ENCODE data around the gene SLC40A1.

DNA sequence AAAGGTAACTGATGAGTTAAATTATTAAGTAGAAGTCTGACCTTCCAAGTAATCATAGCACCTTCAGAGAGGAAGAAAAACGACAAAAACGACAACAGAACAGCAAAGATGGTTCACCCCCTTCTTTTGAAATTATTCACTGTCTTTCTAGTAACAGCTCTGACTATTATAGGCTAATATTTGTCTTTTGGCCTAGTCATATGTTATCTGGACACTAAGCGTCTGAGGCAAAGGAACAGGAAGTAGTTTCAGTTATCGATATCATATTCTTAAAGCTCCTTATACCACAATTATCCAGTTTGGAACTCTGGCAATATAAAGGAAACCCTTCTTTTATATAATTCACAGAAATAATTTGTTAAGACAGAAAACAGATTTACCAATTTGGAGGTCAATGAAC is 27.6 kb upstream of the SLC40A1 start:
- no peak for TF ChIP-seq EZH2 (IDR thresholded peaks at IDR 0.05; ENCODE audit: low read length, unreplicated experiment)
- TF ChIP-seq, protein P1, sequence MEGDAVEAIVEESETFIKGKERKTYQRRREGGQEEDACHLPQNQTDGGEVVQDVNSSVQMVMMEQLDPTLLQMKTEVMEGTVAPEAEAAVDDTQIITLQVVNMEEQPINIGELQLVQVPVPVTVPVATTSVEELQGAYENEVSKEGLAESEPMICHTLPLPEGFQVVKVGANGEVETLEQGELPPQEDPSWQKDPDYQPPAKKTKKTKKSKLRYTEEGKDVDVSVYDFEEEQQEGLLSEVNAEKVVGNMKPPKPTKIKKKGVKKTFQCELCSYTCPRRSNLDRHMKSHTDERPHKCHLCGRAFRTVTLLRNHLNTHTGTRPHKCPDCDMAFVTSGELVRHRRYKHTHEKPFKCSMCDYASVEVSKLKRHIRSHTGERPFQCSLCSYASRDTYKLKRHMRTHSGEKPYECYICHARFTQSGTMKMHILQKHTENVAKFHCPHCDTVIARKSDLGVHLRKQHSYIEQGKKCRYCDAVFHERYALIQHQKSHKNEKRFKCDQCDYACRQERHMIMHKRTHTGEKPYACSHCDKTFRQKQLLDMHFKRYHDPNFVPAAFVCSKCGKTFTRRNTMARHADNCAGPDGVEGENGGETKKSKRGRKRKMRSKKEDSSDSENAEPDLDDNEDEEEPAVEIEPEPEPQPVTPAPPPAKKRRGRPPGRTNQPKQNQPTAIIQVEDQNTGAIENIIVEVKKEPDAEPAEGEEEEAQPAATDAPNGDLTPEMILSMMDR (conservative IDR thresholded peaks at IDR 0.05; ENCODE audit: low read depth, low read length) = no peak

All from PC-3 (cell line).